SK-N-MC (cell line): ENCODE measurements around the gene HOXA1.

ENCODE experiments used
- EZH2 ChIP-seq: fragments of 200-600 bp; sonication (generic); IDR thresholded peaks from one replicate; pipeline ENCODE4 v1.6.1; 2017; ENCODE audit warnings: antibody characterized with exemption
- FOXP2 ChIP-seq: optimal IDR thresholded peaks from 2 replicates; pipeline ENCODE3; 2011; ENCODE audit warnings: mild to moderate bottlenecking, moderate library complexity; ENCODE audit not compliant: insufficient read depth; ENCODE audit errors: extremely low read length, control extremely low read depth

- TF ChIP-seq EZH2 (no peak), FOXP2 (no peak)
Measured at GRCh38 chr7:27062946-27063345, 32.9 kb downstream of the HOXA1 start.
